ENCODE data around the gene PRELID1. TPM values are rescaled to one million over a fixed set of nuclear protein-coding genes. Genes with fewer than 3 reads are reported as not detected.

PRELID1 gene
- total and polyA plus RNA-seq, 2 donors (not counting 3 experiments of a cell fraction or from before 2014, with no cell fraction given): 201 to 293 TPM

- H3K4me2 ChIP-seq (ENCODE audit: insufficient read depth, low read length): no peak overlapping the region
- no peaks in the 10 kb centered on the region for H3K27me3 ChIP-seq (ENCODE audit: control insufficient read depth in 2 of 2, insufficient read depth in 2 of 2, low read length in 2 of 2)
- FAIRE-seq (no peak), DNase-seq (ENCODE audit: low read depth, low spot score) (no peak)
- peaks cover 0 to 47% of the 10 kb centered on the region in 2 experiments for H3K36me3 ChIP-seq (ENCODE audit: control insufficient read depth in 2 of 2, extremely low read depth in 1 of 2, insufficient read depth in 2 of 2, low read length in 2 of 2)
- dilution Hi-C loops (cut with MboI; ENCODE audit: extremely low pct_ligation_motif_present, low sequenced_read_pairs) (no loop called here), intact Hi-C loops (cut with micrococcal nuclease) (no loop called here)
- no peaks in the 10 kb centered on the region for H3K79me2 ChIP-seq (ENCODE audit: control insufficient read depth, insufficient read depth, low read length)
- peaks cover 8% of the 10 kb centered on the region for H3K4me1 ChIP-seq (ENCODE audit: control insufficient read depth, extremely low read depth, insufficient read depth, low read length)
- CTCF ChIA-PET: interaction anchor here (1.8 kb wide), 1 partner anchor 23 kb away, joined by 6 read pairs; no protein-coding TSS in a partner anchor
- no peak overlapping the region for H2AFZ ChIP-seq (ENCODE audit: low read depth, low read length)
- H4K20me1 ChIP-seq (replicated peaks; ENCODE audit: control insufficient read depth, extremely low read depth, insufficient read depth, low read length): no peaks in the 10 kb centered on the region
- BruUV-seq (replicated peaks): no TSS peak
- no peaks in the 10 kb centered on the region for H3K9me1 ChIP-seq (replicated peaks; ENCODE audit: control insufficient read depth, extremely low read depth, insufficient read depth, low read length)
- H3K27ac ChIP-seq (ENCODE audit: insufficient read depth, low read depth, low read length): no peak overlapping the region
- POLR2A ChIA-PET: no interaction called here
- no peak overlapping the region for H3K9ac ChIP-seq (replicated peaks; ENCODE audit: extremely low read depth, insufficient read depth, low read length)
- H3K9me3 ChIP-seq (replicated peaks; ENCODE audit: control insufficient read depth, insufficient read depth, low read length): no peaks in the 10 kb centered on the region
- no peak for TF ChIP-seq POLR2A (IDR thresholded peaks at IDR 0.05; ENCODE audit: low read depth, low read length)
- TF ChIP-seq FOS (IDR thresholded peaks at IDR 0.05; ENCODE audit: borderline replicate concordance, insufficient read depth, low read length): no peak
- no peak for TF ChIP-seq CTCF (IDR thresholded peaks at IDR 0.05; ENCODE audit: extremely low read depth in 1 of 2, insufficient read depth in 1 of 2, low read depth in 1 of 2, low read length in 2 of 2)
- TF ChIP-seq MYC (IDR thresholded peaks at IDR 0.05; ENCODE audit: low read depth, low read length): no peak
- no peak for TF ChIP-seq JUN (IDR thresholded peaks at IDR 0.05; ENCODE audit: borderline replicate concordance, insufficient read depth, insufficient read length, low read depth)
- no peak for TF ChIP-seq GATA2 (IDR thresholded peaks at IDR 0.05; ENCODE audit: insufficient read depth, insufficient read length, low read depth, low read length)
- TF ChIP-seq EZH2 (IDR thresholded peaks at IDR 0.05; ENCODE audit: borderline replicate concordance, low read depth, low read length, severe bottlenecking): no peak
- no peak for TF ChIP-seq MAX (IDR thresholded peaks at IDR 0.05; ENCODE audit: insufficient read depth, insufficient read length)
- no peak for TF ChIP-seq POLR2AphosphoS5 (IDR thresholded peaks at IDR 0.05; ENCODE audit: insufficient read depth, low read depth, low read length)
- H3K4me3 ChIP-seq (replicated peaks in 1 of 3; ENCODE audit: insufficient read depth in 1 of 3, low read depth in 1 of 3, low read length in 3 of 3): no peak overlapping the region
Observed at GRCh38 chr5:177332896-177333260, 29.3 kb downstream of the PRELID1 start.
